Activated CD8-positive, alpha-beta memory T cell treated with anti-CD3 and anti-CD28 coated beads, Interleukin-2, amount 50 U/mL, for 4 hours (primary cell): ENCODE results near the gene TBCK.
"Not testable (repeated sequence)": the region's sequence is repeated elsewhere in the genome, so short reads cannot be mapped to it uniquely, and the experiment has no call there.

Experiments used
- DNase-seq: peaks from one replicate; pipeline ENCODE4 v3.0.0-alpha.2; 2020

The TBCK gene

DNA sequence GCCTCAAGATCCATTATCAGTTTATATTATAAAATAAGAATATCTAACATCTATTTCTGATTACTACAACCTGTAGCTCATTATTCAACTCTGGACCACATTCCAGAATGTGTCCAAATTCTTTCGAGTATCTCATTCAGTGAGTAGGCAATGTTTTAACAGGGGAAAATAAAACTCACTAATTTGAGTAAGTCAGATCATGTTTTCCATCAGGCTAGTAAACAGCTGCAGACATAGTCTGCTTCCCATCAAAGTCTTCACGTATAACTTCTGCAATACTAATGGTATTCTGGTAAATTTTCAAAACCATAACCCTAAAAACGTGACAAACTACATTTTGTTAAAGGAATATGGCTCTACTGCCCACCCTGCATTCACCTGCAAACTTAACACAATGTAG, 31.8 kb downstream of the TBCK start:
- no peak for DNase-seq

DNA sequence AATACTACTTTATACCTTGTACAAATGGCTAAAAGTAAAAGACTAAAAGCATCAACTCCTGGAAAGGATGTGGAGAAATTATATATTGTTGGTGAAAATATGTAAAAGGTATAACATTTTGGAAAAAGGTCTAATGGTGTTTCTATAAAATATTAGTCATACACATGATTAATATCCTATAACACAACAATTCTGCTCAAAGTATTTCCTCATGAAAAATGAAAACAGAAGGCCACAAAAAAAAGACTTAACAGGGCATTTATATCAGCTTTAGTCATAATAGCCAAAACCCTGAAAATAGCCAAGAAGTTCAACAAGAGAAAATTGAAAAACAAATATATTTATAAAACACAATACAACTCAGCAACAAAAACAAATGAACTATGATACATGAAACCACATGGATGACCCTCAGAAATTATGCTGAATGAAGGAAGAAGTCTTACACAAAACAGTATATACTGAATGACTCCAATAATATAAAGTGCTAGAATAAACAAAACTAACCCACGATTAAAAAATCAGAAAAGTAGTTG, 38.8 kb downstream of the TBCK start:
- DNase-seq = no peak

DNA sequence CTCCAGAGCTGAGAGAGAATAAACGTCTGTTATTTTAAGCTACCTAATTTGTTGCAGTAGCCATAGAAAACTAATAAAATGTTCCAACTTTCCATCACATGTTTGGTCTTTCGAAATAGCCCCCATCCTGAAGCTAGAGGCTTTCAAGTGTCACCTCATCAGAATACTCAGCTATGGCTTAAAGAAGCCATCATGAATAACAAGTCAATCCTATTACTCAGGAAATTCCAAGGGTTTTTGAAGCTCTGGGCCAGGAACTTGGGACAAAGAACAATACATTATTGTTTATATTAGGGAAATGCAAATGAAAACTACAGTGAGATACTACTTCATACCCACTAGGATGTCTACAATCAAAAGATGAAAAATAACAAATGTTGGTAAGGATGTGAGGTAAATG, 42.2 kb downstream of the TBCK start:
- no peak for DNase-seq

DNA sequence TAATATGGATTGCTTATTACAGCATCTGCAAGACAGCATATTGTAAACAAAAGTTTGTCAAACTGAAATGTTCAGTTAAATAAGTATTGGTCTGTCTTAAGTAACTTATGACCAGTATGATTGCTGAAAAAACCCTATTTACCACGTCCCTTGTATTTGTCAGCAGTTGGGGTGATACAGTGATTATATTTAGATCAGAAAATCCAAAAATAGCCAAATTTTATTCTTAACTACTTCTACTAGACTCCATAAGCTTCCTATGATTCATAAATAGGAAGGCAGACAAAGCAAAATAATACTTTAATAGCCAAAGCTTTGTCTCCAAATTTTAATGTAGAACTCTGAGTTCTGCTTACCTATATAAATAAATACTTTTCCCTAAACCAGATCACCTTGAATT, 45.3 kb downstream of the TBCK start:
- DNase-seq = no peak

DNA sequence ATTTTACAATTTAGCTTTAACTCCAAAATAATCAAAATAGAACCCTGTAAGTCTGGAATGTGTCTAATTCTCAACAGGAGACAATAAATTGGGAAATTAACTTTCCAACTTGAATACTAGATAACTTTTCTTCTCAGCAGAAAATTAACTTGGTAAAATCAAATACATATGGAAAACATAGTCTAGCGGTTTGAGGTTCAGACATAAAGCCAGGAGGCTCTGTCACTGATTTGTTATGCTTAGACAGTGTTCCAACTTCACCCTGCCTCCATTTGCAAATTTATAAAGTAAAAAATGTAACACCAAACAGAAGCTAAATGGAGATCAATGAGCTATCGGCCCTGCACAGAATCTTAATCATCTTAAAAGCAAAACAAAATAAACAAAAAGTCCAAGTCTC, 46.3 kb downstream of the TBCK start:
- no peak for DNase-seq

DNA sequence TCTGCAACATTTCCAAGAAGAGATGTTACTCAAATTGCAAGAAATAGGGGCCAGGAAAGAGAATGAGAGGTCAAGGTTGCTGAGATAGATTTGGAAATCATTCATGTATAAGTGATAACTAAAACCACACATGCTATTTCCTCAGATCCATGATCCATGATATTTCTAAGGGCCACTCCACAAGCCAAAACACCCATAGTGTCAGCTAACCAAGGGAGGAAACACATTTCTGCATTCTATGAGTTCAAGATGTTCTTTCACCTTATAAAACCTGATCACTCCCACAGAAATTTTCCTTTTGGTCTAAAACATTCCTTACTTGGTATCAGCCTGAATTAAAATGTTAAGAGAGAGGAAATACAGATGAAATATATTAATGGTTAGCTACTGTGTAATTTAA, 47.2 kb downstream of the TBCK start:
- DNase-seq = no peak

DNA sequence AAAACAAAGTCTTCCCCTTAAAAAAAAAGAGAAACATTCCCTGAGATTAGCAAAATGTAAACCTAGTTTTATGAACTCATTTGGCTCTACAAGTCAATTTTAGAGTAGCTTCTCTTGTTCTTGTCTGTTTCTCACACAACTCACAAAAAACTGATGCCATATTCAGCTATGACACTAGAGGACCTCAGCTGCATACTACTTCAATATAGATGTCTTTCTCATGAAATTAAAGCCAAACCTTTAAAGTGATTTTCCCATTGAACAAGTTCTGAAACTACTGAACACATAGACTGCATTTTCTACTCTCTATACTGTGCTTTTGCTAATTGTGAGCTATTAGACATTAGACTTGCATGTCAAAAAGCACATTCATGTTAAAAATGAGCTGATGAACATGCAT, 49.8 kb downstream of the TBCK start:
- DNase-seq = no peak

DNA sequence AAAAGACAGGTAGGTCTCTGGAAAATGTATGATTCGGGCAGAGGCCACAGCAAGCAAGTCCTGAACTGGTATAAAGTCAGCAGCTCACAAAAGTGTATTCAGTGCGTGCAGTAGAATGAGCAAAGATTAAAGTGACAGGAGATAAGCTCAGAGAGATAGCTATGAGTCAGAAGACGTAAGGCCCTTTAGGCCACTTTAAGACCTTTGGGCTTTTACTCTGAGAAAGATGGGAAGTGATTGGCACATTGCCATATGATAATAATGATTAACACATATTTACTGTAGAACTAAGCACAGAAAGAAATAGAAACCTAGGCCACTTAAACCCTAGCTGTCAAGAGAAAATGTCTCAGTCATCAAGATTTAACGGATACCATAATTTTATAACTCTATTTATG, 51.7 kb downstream of the TBCK start:
- no peak for DNase-seq

DNA sequence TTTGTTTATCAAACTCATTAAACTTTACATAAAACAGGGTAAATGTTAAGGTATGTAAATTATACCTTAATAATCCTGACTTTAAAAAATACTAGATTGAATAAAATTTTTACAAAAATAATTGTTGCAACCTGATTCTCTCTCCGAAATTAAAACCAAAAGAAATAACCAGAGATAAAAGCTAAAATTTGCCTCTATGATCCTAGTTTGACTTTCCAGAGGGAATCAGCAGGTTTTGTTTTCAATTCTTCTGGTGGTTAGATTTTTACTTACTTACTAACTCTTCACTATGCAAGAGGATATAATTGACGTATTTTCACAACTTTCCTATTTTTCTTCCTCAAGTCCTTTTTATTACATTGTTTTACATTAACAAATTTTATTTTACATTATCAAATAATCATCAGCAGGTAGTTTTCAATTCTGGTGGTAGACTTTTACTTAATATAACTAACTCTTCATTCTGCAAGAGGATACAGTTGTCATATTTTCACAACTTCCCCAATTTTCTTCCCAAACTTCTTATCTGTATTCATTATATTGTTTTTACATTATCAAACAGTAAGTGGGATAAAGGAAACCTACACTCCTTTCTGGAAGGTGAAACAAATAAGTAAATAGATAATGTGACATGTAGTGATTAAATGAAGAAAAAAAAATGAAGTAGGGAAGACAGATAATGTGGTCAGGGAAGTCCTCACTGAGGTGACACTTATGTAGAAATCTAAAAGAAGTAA, 52.2 kb downstream of the TBCK start:
- no peak for DNase-seq

DNA sequence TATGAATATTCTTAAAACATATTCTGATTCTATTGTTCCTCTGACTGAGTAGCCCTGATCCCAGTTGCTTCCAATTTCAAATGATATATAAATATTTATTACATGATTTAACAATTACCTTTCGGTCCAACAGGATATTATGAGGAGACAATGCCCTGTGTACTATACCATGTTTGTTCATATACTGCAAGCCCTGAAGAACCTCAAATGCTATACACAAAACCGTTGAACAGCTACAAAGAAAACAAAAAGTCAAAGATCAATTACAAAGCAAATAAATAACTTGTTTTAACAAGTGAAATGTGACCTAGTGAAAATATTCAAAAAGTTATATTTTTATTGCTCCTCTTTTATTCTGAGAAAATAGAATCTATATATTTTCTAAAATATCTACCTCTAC, 54.0 kb downstream of the TBCK start:
- DNase-seq = no peak

DNA sequence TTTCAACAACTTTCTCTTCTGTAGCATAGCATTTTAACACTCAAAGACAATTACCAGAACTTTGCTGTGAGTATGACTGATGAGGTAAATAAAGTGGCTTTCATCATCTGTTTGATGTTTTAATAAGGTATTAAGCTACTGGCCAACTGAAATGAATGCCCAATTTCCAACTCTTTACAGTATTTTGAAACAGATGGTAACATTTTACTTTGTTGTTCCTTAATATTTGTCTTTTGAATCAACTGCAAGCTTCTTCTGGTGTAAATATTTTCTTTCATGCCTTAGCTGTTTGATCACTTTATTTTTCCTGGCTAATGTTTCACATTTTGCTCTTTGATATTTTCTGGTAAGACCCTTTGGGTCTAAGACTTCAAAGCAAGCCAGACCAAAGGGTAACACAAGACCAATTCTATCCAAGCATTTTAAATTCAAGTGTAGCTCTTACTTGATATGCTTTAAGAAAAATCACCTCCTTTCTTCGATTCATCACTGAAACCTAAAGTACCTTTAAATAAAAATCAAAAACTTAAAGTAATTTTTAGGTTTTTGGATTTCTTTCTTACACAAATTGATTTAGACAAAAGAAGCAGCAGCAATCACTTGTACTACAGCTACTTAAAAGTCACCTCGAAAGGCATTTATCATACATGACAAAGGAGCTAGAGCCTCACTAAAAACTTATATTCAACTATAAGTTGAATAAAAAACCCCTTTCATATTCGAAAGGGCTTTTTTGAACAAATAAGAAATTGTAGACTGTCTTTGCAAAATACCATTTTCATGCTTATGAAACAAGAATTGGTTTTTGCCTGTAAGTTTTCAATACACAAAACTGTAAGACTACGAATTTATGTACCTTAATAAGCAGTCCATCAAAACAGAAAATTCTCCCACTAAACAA, 57.6 kb downstream of the TBCK start:
- no peak for DNase-seq

DNA sequence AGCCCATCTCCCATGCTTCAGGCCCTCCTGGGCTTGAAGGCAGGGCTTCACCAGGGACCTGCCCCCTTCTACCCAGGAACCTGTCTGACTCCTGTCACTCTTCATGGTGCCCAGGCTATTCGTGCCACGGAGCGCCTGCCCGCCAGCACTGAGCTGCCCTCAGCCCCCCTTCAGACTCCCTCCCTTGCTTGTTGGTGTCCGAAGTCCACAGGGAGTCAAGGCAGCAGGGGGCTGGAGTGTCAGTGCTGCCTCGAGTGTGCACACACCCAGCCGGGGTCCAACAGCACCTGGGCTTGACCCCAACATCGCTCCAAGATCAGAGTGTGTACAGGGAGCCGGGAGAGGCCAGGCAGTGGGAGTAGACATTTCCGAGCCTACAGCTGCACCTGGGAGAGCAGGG, 59.8 kb downstream of the TBCK start:
- no peak for DNase-seq

DNA sequence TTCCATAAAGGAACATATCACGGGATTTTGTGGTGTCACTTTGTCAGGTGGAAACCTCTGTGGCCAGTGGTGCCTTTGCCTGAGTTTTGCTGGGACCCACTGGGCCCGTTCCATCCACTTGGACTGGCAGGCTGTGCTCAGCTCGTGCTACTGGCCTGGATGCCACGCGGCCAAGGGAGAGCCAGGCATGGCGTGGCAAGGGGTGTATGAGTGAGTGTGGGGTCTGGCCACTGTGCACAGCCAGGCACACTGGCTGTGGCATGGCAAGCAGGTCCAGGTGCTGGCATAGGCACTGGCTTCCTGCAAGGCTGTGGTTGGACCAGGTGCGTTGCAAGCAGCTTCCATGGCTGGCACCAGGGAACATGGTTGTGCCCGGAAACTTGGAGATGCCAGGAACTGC, 60.8 kb downstream of the TBCK start:
- DNase-seq = no peak

DNA sequence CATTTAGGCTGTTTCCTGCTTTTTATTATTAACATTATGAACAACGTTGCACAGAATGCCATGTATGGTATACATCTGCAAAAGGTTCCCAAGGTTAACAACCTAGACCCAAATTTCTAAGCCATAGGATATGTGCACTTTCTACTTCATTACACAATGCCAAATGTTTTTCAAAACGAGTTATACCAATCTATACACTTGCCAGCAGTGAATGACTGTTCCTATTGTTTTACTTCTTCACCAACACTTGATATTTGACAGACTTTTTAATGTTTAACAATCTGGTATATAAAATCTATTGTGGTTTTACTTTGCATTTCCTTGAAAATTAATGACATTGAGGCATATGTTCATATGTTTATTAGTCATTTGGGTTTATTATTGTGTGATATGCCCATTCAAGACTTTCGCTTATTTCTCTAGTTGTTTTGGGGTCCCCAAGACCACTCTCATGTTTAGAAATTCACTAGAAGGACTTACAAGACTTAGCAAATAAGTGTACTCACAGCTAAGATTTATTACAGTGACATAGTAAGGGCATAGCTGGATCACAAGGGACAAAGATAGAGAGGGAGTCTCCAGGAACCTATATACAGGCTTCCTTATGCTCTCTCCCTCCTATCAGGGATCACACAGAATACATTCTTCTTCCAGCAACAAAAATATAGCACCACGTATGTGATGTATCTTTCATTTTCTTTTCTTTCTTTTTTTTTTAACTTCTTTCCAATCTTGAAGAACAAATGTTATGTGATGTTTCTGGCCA, 62.5 kb downstream of the TBCK start:
- no peak for DNase-seq

DNA sequence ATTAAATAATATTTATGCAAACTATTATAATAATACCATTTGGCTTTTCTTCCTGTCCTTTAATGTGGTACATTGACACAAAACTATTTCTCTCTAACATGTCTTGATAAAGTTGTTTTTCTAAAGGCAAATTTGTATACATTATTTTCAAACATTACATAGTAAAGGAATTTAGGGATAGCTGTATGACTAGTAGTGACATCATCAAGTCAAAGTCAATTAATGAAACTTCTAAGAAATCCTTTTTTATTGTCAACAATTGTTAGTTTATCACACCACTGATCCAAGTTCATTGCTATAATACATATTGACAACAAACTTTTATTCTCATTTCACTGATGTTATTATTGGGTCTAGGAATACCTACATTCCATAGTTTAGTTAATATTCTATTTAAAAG, 68.4 kb downstream of the TBCK start:
- no peak for DNase-seq

DNA sequence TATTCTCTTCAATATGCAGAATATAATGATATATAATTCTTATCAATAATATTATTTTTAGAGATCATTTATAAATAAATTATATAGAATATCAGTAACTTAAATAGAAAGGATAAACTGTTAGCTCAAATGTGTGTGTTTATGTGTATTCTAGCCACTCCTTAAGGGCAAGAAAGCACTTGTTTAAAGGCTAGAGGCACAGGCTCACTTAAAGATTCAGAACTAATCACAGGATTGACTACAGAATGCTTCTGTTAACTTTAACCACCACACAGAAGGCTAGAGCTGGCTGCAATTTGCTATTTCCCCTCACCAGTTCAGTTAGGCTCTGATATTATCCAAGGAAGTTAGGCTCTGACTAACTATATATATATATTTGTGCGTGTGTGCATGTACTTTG, 69.6 kb downstream of the TBCK start:
- no peak for DNase-seq

DNA sequence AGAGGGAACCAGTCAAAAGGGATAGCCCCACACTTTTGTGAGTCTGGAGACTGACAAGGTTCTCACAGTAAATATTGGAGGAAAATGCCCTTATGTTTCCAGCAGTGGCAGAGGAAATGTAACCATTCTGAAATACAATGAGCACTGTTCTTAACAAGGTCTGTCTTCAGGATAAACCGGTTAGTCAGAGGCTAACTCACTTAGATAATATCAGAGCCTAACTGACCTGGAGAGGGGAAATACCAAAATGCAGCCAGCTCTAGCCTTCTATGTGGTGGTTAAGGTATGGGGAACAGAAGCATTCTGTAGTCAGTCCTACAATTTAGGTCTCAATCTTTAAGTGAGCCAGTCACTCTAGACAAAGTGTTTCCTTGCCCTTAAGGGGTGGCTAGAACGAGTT, 70.8 kb downstream of the TBCK start:
- no peak for DNase-seq

DNA sequence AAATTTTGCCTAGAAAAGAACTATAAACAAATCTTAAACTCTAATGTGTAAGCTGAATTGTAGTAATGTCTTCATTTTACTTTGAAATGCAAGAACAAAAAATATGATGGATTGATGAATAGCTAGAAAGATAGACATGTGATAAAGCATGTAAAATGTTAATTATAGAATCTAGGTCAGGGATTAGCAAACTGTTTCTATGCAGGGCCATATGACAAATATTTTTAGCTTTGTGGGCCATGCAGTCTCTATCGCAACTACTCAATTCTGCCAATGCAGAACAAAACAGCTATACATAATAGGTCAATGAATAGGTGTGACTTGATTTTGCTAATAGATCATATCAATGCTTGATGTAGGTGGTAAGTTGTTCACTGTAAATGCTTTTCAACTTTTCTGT, 75.3 kb downstream of the TBCK start:
- no peak for DNase-seq

DNA sequence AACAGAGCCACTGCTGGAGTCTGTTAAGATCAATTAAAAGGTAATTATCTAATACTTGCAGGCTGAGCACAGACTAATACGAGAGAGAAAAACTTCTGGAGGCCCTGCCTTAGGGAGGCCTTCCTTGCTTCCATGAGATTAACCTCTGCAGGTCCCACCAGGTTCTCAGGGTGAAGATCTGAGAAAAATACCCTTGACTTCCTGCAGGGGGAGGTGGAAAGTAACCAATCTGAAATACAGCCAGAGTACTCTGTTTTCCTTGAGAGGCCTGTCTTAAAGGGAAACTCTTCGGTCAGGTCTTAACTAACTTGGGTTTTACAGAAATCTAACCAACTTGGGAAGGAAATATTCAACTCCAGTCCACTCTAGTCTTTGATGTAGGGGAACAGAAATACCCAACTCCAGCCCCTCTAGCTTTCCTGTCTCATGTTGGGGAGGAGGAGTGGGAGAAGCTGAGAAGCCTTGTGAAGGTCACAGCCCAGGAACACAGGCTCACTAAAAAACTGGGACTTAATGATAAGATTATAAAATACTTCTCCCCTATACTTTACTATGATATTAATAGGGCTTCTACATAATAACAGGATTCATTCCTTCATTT, 77.1 kb downstream of the TBCK start:
- DNase-seq = no peak

DNA sequence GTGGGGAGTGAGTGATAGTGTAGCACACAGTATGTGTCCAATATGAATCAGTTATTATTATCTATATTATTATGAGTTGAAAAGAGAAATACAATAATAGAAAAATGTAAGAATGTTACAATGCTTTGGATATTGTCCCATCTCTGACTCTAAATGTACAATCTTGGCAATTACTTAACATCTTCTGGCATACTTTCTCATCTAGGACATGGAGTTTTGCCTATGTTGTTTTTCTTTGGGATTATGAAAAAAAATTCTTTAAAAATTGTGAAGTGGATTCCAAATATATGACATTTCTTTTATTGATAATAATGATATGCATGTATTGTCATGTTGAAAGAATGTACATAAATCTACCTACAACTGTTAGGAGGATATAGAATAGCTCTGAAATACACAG, 84.1 kb downstream of the TBCK start:
- no peak for DNase-seq

DNA sequence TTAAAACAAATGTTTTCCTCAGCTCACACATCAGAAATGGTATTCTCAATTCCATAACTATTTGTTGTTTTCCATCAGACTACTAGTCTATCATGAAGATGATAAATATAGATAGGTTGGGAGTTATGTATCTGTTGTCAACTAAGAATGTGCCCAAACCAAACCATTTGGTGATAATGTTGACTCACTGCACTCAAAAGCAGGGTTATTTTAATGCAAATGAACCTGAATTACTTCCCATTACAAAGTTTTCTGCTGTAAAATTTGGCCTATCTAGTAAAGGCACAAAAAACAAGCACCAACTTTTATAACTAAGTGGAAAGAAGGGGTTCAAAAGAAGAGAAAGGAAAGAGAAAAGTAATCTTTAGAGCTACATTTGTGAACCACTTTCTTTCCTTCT, 93.5 kb downstream of the TBCK start:
- no peak for DNase-seq

DNA sequence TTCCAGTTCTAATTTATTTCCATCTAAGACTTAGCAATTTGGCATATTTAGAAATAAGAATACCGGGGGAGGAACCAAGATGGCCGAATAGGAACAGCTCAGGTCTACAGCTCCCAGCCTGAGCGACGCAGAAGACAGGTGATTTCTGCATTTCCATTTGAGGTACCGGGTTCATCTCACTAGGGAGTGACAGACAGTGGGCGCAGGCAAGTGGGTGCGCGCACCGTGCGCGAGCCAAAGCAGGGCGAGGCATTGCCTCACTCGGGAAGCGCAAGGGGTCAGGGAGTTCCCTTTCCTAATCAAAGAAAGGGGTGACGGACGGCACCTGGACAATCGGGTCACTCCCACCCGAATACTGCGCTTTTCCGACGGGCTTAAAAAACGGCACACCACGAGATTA, 102.7 kb downstream of the TBCK start:
- DNase-seq = not testable (repeated sequence)

DNA sequence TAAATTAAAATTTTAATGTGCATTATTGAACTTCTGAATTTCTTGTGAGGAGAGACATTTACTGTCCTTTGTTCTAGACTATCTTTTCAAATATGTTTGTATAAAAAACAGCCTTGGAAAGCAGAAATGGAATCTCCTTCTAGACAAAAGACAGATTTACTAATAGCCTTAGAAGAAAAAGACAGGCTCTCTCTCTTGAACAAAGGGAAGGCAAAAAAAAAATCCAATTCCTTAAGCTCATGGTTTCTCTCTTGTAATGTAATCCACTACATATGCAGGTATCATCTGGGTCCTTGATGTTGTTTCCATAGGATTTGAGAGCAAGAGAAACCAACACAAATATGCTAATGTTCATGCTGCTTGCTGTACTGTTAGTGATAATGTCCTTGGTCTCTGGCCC, 106.0 kb downstream of the TBCK start:
- no peak for DNase-seq
